OCI-LY1 (cell line): ENCODE results near the gene FOXJ3.

Experiments
- CTCF ChIP-seq: fragments of 200-600 bp; sonication (generic), shearing (Covaris generic); IDR thresholded peaks from 2 replicates; pipeline ENCODE4 v1.5.1; 2017; ENCODE audit warnings: mild to moderate bottlenecking, antibody characterized with exemption, low read length, moderate library complexity, mixed read lengths
- EZH2 ChIP-seq: fragments of 200-600 bp; sonication (generic), shearing (Covaris generic); IDR thresholded peaks from 2 replicates; pipeline ENCODE4 v1.8.0; 2017; ENCODE audit warnings: borderline replicate concordance, mixed run types, mild to moderate bottlenecking, antibody characterized with exemption, low read length, moderate library complexity, mixed read lengths

GRCh38 chr1:42157667-42158066 lies 177.4 kb downstream of the FOXJ3 start:
- no peak for TF ChIP-seq EZH2
- peak; percentile 19; the same call in 1 of the 2 replicates for TF ChIP-seq CTCF
